Neural progenitor cell (in vitro differentiated cells): Measurements from ENCODE around the gene MAP7D3. TPM values are rescaled to one million over a fixed set of nuclear protein-coding genes. Genes with fewer than 3 reads are reported as not detected.

Source experiments
- DNase-seq: peaks from one replicate; pipeline ENCODE4 v3.0.0-alpha.2; 2016; ENCODE audit warnings: low spot score
- H2AFZ ChIP-seq: fragments of 200-600 bp; sonication (generic); replicated peaks from 2 replicates; pipeline ENCODE4 v1.6.1; 2016; ENCODE audit warnings: antibody characterized with exemption
- H3F3A ChIP-seq: fragments of 200-600 bp; sonication (generic); 2 replicates; pipeline ENCODE4 v1.6.1; 2016; ENCODE audit warnings: antibody characterized with exemption, low read depth
- H3K27ac ChIP-seq: fragments of 200-600 bp; sonication (generic); 2 replicates; pipeline ENCODE4 v1.5.1; 2016; ENCODE audit warnings: mild to moderate bottlenecking
- H3K27me3 ChIP-seq: fragments of 200-600 bp; sonication (generic); 2 replicates; pipeline ENCODE4 v1.6.1; 2016; ENCODE audit warnings: mild to moderate bottlenecking, moderate library complexity
- H3K36me3 ChIP-seq: fragments of 200-600 bp; sonication (generic); 2 replicates; pipeline ENCODE4 v1.5.1; 2016
- H3K4me1 ChIP-seq: fragments of 200-600 bp; sonication (generic); 2 replicates; pipeline ENCODE4 v1.6.1; 2016; ENCODE audit warnings: mixed run types
- H3K4me2 ChIP-seq: fragments of 200-600 bp; sonication (generic); 2 replicates; pipeline ENCODE4 v1.6.1; 2016
- H3K4me3 ChIP-seq: fragments of 200-600 bp; sonication (generic); 2 replicates; pipeline ENCODE4 v1.5.1; 2016
- H3K79me2 ChIP-seq: fragments of 200-600 bp; sonication (generic); 2 replicates; pipeline ENCODE4 v1.6.1; 2016; ENCODE audit warnings: low read depth
- H3K9ac ChIP-seq: fragments of 200-600 bp; sonication (generic); 2 replicates; pipeline ENCODE4 v1.6.1; 2016
- H3K9me3 ChIP-seq: fragments of 200-600 bp; sonication (generic); 2 replicates; pipeline ENCODE4 v1.5.1; 2016; ENCODE audit warnings: low read depth
- H4K20me1 ChIP-seq: fragments of 200-600 bp; sonication (generic); 2 replicates; pipeline ENCODE4 v1.6.1; 2016; ENCODE audit warnings: low read depth
- H3K27ac Mint-ChIP-seq: 3 replicates; pipeline ENCODE4 v1.8.0; 2021; ENCODE audit warnings: mixed read lengths
- H3K27me3 Mint-ChIP-seq: 2 replicates; pipeline ENCODE4 v1.8.0; 2022; ENCODE audit warnings: low read depth, mild to moderate bottlenecking, inconsistent platforms, moderate library complexity, mixed read lengths; ENCODE audit not compliant: insufficient read depth
- H3K36me3 Mint-ChIP-seq: 3 replicates; pipeline ENCODE4 v1.8.0; 2021; ENCODE audit warnings: mixed read lengths
- H3K4me1 Mint-ChIP-seq: 3 replicates; pipeline ENCODE4 v1.8.0; 2021; ENCODE audit warnings: mixed read lengths
- H3K4me3 Mint-ChIP-seq: 3 replicates; pipeline ENCODE4 v1.8.0; 2021; ENCODE audit warnings: mild to moderate bottlenecking, moderate library complexity, mixed read lengths
- H3K9me3 Mint-ChIP-seq: 3 replicates; pipeline ENCODE4 v1.8.0; 2020; ENCODE audit warnings: mixed read lengths
- EZH2 ChIP-seq: fragments of 200-600 bp; sonication (generic); IDR thresholded peaks from 2 replicates; pipeline ENCODE4 v1.6.1; 2017; ENCODE audit warnings: antibody characterized with exemption, mild to moderate bottlenecking, moderate library complexity
- EZH2phosphoT487 ChIP-seq: fragments of 200-600 bp; sonication (generic); IDR thresholded peaks from 2 replicates; pipeline ENCODE4 v1.6.1; 2017; ENCODE audit warnings: antibody characterized with exemption
- total RNA-seq: library from RNA; depleted of rRNA; stranded (reverse); fragments of >200 nt; gene quantifications from 2 replicates; pipeline ENCODE4 v1.2.3, GENCODE V29; 2015; ENCODE audit warnings: low replicate concordance
- TF ChIP-seq, protein P1 (sequence below): fragments of 200-600 bp; sonication (generic); IDR thresholded peaks from 2 replicates; pipeline ENCODE4 v1.5.1; 2017; ENCODE audit warnings: antibody characterized with exemption, mild to moderate bottlenecking

The MAP7D3 gene
- total RNA-seq, 1 donor from 2014 or later, result 27.1 TPM

DNA sequence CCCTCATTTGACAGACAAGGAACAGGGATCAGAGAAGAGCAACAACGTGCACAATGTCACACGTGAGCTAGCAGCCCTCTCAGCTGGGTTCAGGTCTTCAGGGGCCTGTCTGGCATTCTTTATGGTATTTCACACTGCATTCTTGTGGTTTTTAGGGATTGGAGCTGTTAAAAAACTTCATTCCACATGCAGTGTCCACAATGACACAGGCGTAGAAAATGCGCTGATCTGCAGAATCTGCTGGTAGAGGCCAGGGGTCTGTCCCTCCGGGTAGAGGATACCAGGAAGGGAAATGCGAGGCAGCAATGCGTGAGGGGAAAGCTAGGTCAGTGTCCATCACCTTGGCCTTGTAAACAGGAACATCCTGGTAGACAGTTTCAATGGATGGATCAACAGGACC lies 36.6 kb downstream of the MAP7D3 start:
- Mint-ChIP-seq H3K9me3 (peaks cover 2% of the 10 kb centered on the region), H3K36me3 (peaks cover 5% of the 10 kb centered on the region), H3K4me1 (peaks cover 6% of the 10 kb centered on the region), H3K27me3 (peaks cover 4% of the 10 kb centered on the region), H3K27ac (no peak overlapping the region), H3K4me3 (no peak overlapping the region)
- Histone ChIP-seq H3F3A (no peaks in the 10 kb centered on the region), H3K4me1 (no peaks in the 10 kb centered on the region), H3K4me3 (no peak overlapping the region), H3K36me3 (no peaks in the 10 kb centered on the region), H3K27me3 (no peaks in the 10 kb centered on the region), H4K20me1 (no peaks in the 10 kb centered on the region), H3K4me2 (no peak overlapping the region), H3K79me2 (no peaks in the 10 kb centered on the region), H3K9ac (no peak overlapping the region), H3K9me3 (no peaks in the 10 kb centered on the region), H3K27ac (no peak overlapping the region), H2AFZ (no peak overlapping the region)
- DNase-seq, result no peak
- no peak for TF ChIP-seq EZH2phosphoT487
- no peak for TF ChIP-seq EZH2
- TF ChIP-seq, protein P1, sequence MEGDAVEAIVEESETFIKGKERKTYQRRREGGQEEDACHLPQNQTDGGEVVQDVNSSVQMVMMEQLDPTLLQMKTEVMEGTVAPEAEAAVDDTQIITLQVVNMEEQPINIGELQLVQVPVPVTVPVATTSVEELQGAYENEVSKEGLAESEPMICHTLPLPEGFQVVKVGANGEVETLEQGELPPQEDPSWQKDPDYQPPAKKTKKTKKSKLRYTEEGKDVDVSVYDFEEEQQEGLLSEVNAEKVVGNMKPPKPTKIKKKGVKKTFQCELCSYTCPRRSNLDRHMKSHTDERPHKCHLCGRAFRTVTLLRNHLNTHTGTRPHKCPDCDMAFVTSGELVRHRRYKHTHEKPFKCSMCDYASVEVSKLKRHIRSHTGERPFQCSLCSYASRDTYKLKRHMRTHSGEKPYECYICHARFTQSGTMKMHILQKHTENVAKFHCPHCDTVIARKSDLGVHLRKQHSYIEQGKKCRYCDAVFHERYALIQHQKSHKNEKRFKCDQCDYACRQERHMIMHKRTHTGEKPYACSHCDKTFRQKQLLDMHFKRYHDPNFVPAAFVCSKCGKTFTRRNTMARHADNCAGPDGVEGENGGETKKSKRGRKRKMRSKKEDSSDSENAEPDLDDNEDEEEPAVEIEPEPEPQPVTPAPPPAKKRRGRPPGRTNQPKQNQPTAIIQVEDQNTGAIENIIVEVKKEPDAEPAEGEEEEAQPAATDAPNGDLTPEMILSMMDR, result no peak

DNA sequence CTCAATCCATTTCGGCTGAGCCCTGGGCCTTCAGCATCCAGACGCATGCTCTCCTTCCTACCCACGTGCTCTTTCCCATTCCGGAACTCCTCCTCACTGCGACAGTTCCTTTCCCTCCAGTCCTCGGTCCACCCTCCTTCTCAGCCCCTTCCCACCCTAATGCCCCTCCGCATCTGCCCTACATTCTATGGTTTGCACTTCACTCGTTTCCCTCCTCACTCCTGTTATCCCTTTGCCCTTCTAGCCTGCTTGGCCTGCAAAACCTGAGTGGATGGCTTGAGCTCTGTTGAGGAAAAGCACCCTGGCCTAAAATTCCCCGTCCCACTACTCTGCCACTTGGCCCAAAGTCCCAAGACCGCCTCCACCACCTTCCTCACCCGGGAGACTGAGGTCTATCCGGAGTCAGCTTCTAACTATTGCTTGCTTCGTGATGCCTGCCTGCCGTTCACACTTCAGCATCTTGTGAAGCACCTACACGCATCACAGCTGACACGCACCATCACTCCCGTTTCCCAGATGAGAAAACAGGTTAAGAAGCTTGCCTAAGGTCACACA lies 38.6 kb downstream of the MAP7D3 start:
- H3K4me1 ChIP-seq, result no peaks in the 10 kb centered on the region
- Mint-ChIP-seq H3K36me3 (peaks cover 3% of the 10 kb centered on the region), H3K27me3 (peaks cover 5% of the 10 kb centered on the region), H3K27ac (no peak overlapping the region), H3K4me1 (peaks cover 6% of the 10 kb centered on the region), H3K9me3 (peaks cover 2% of the 10 kb centered on the region), H3K4me3 (no peak overlapping the region)
- no peaks in the 10 kb centered on the region for H3F3A ChIP-seq
- no peak overlapping the region for H3K9ac ChIP-seq
- no peaks in the 10 kb centered on the region for H3K79me2 ChIP-seq
- no peaks in the 10 kb centered on the region for H3K9me3 ChIP-seq
- H4K20me1 ChIP-seq, result no peaks in the 10 kb centered on the region
- no peak overlapping the region for H2AFZ ChIP-seq
- H3K4me3 ChIP-seq, result no peak overlapping the region
- H3K27ac ChIP-seq, result no peak overlapping the region
- TF ChIP-seq EZH2phosphoT487, result no peak
- TF ChIP-seq EZH2, result no peak
- TF ChIP-seq, protein P1, result no peak
- H3K27me3 ChIP-seq, result no peaks in the 10 kb centered on the region
- no peaks in the 10 kb centered on the region for H3K36me3 ChIP-seq
- DNase-seq, result no peak
- no peak overlapping the region for H3K4me2 ChIP-seq

DNA sequence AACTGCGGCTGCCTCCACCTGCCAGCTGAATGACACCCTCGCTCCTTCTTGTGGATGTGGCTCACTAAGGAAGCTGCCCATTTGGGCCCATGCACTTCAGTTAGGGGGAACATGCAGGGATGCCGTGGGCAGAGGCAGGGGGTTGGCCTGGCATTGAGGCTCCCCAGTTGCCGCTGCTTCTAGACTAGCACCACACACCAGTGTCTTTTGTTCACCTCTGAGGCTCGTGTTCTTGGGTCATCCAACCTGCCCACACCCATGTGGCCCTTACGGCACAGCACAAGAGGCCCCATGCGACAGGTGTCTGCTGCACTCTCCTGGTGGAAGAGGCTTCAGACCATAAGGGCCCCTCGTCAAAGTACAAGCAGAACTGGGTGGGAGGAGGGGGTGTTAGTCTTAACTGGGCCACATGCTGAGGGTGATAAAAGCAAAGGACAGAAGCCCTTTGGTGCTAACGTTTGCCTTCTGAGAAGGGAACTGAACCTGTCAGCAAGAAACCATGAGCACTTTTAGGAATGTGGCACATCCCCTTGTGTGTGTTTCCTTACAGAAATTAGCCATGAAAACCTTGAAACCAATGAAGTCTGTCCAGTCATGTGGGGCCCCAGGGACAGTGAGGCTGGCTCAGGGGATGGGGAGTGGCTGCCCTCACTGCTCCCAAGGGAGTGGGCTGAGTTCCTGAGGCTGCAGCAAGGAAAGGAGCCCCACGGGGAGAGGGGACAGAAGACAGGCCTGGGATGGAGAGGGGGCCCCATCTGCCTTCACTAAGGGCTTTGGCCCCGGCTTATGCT lies 39.2 kb downstream of the MAP7D3 start:
- TF ChIP-seq EZH2phosphoT487, result no peak
- TF ChIP-seq, protein P1, result no peak
- TF ChIP-seq EZH2, result no peak
- Mint-ChIP-seq H3K4me1 (peaks cover 6% of the 10 kb centered on the region), H3K27ac (no peak overlapping the region), H3K4me3 (no peak overlapping the region), H3K36me3 (peaks cover 3% of the 10 kb centered on the region), H3K9me3 (peaks cover 6% of the 10 kb centered on the region), H3K27me3 (peaks cover 5% of the 10 kb centered on the region)
- no peak overlapping the region for H3K4me2 ChIP-seq
- no peaks in the 10 kb centered on the region for H3K27me3 ChIP-seq
- H2AFZ ChIP-seq, result no peak overlapping the region
- H3K79me2 ChIP-seq, result no peaks in the 10 kb centered on the region
- no peak overlapping the region for H3K4me3 ChIP-seq
- no peak overlapping the region for H3K27ac ChIP-seq
- H3K9ac ChIP-seq, result no peak overlapping the region
- H4K20me1 ChIP-seq, result no peaks in the 10 kb centered on the region
- H3F3A ChIP-seq, result no peaks in the 10 kb centered on the region
- no peaks in the 10 kb centered on the region for H3K9me3 ChIP-seq
- no peaks in the 10 kb centered on the region for H3K36me3 ChIP-seq
- no peak for DNase-seq
- no peaks in the 10 kb centered on the region for H3K4me1 ChIP-seq
